22Rv1 (cell line): Measurements from ENCODE around the gene MCU.

Source experiments
- ZFX ChIP-seq: fragments of 450-650 bp; IDR thresholded peaks from 2 replicates; pipeline ENCODE4 v1.6.1; 2017; ENCODE audit warnings: antibody characterized with exemption, borderline replicate concordance
- TF ChIP-seq, protein P1 (sequence below): fragments of 450-650 bp; IDR thresholded peaks from 2 replicates; pipeline ENCODE4 v1.5.1; 2017; ENCODE audit warnings: mild to moderate bottlenecking

DNA sequence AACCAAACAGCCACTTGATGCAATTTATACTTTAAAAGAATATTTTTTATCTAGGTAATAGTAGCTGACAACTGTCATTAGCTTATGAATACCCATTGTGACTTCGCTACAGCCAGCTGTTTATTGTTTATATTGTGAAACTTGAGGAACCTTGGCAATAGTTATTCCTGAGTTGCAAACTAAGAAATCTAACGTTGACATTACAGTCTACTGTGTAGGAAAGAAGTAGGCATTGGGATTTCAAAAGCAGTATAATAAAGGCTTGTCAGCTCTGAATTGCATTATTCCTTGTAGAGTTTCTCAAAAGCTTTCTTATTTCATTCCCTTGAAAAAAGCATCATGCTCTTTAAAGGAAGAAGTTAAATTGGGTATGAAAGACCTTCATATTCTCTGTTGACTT, 158.9 kb downstream of the MCU start:
- TF ChIP-seq, protein P1, sequence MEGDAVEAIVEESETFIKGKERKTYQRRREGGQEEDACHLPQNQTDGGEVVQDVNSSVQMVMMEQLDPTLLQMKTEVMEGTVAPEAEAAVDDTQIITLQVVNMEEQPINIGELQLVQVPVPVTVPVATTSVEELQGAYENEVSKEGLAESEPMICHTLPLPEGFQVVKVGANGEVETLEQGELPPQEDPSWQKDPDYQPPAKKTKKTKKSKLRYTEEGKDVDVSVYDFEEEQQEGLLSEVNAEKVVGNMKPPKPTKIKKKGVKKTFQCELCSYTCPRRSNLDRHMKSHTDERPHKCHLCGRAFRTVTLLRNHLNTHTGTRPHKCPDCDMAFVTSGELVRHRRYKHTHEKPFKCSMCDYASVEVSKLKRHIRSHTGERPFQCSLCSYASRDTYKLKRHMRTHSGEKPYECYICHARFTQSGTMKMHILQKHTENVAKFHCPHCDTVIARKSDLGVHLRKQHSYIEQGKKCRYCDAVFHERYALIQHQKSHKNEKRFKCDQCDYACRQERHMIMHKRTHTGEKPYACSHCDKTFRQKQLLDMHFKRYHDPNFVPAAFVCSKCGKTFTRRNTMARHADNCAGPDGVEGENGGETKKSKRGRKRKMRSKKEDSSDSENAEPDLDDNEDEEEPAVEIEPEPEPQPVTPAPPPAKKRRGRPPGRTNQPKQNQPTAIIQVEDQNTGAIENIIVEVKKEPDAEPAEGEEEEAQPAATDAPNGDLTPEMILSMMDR = no peak
- no peak for TF ChIP-seq ZFX
